ENCODE data around the gene IFITM5.
A peak's percentile ranks its signal among the peaks of the same experiment; 100 is the strongest.

Gene IFITM5

DNA sequence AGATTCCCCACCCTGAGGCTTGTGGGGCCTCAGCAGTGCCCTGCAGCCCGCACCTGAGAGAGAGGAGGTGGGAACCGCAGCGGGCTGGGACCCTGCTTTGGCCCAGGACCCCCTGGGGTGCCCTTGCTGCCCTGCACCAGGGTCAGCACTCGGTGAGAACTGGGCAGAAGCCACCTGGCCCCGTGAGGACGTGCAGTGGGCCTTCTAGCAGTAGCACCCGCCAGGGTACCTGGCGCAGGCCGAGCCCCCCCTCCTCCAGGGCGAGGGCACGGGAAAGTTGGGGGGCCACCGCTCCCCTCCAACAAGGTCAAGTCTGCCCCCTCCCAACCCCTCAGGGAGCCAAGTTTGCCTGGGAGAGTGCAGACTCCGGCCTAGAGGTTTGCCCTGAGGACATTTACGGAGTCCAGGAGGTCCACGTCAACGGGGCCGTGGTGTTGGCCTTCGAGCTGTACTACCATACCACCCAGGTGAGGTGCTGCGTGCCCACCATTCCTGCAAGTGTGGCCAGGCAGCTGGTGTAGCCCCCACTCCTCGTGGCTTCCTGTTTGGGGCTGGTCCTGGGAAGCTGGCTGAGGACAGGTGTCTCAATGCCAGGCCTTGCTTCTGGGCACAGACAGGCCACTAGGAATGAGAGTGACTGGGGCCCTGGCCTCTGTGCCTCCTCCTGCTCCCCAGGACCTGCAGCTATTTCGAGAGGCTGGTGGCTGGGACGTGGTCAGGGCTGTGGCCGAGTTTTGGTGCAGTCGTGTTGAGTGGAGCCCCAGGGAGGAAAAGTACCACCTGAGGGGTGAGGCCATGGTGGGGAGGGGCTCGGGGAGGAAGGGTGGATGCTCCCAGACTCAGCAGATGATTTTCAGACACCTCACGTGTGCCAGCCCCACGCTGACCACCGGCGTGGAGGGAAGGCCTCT, 6.9 kb downstream of the IFITM5 start:
- Mint-ChIP-seq H3K4me3 (no peak overlapping the region), H3K27me3 (ENCODE audit: low read depth) (no peaks in the 10 kb centered on the region), H3K4me1 (no peaks in the 10 kb centered on the region), H3K9me3 (no peaks in the 10 kb centered on the region), H3K27ac (no peak overlapping the region), H3K36me3 (ENCODE audit: low read depth) (no peaks in the 10 kb centered on the region)
- TF ChIP-seq CTCF (IDR thresholded peaks at IDR 0.05; ENCODE audit: unreplicated experiment in 3 of 3), result no peak

DNA sequence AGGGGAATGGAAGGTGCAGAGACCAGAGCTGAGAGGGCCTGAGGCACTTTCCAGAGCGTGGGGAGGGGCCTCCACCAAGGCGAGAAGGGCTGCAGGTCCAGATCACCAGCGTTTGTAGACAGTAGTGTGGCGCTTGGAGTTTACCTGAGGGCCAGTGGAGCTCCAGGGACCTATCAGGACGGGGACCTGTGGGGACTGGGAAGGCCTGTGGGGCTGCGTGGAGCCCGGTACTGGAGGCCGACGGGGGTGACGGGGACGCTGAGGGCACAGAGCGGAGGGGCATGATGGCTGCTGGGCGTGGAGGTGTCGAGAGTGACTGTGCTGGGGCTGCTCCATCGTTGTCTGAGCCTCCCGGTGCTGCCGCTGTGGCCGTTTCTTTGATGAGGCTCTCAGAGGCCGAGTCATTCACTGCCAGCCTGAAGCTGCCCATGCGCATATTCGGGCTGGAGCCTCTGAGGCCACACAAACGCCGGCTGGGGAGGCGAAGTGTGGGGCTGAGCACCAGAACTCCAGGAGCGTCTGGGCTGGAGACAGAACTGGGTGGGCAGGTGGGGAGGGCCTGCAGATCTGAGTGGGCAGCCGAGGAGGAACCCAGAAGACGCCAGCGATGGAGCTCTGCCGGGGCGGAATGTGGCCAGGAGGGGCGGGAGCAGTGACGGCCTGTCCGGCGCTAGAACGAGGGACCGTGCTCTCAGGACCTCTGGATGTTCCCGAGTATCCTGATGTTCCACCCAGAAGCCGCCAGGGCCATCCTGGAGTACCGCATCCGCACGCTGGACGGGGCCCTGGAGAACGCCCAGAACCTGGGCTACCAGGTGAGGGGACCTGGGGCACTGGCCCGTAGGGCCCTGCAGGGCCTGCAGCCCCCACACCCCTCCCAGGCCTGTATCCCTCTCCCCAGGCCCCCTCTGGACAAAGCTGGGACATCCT, 7.8 kb downstream of the IFITM5 start:
- no peak overlapping the region for H3K27ac Mint-ChIP-seq
- peaks cover 5% of the 10 kb centered on the region for H3K4me1 Mint-ChIP-seq
- H3K9me3 Mint-ChIP-seq, result no peaks in the 10 kb centered on the region
- H3K36me3 Mint-ChIP-seq (ENCODE audit: low read depth), result no peaks in the 10 kb centered on the region
- H3K4me3 Mint-ChIP-seq, result peak overlapping the region; percentile 7 to 67 (median 63)
- TF ChIP-seq CTCF (IDR thresholded peaks at IDR 0.05; ENCODE audit: unreplicated experiment in 3 of 3), result no peak
- peaks cover 5% of the 10 kb centered on the region for H3K27me3 Mint-ChIP-seq (ENCODE audit: low read depth)

GRCh38 chr11:290621-291231, 8.6 kb downstream of the IFITM5 start:
- no peak for TF ChIP-seq CTCF (IDR thresholded peaks at IDR 0.05; ENCODE audit: unreplicated experiment in 3 of 3)
- H3K36me3 Mint-ChIP-seq (ENCODE audit: low read depth), result no peaks in the 10 kb centered on the region
- H3K9me3 Mint-ChIP-seq, result no peaks in the 10 kb centered on the region
- no peak overlapping the region for H3K27ac Mint-ChIP-seq
- H3K4me1 Mint-ChIP-seq, result peaks cover 5% of the 10 kb centered on the region
- peak overlapping the region; percentile 63 to 82 (median 80) for H3K4me3 Mint-ChIP-seq
- H3K27me3 Mint-ChIP-seq (ENCODE audit: low read depth), result peaks cover 5% of the 10 kb centered on the region

- Mint-ChIP-seq H3K9me3 (no peaks in the 10 kb centered on the region), H3K27me3 (ENCODE audit: low read depth) (peaks cover 5% of the 10 kb centered on the region), H3K27ac (peak overlapping the region in 1 of 3 experiments; percentile 53), H3K4me3 (peak overlapping the region; percentile 80 to 83 (median 82)), H3K4me1 (peaks cover 5% of the 10 kb centered on the region), H3K36me3 (ENCODE audit: low read depth) (no peaks in the 10 kb centered on the region)
- TF ChIP-seq CTCF (IDR thresholded peaks at IDR 0.05; ENCODE audit: unreplicated experiment in 3 of 3), result no peak
These were observed 9.4 kb downstream of the IFITM5 start for GRCh38 chr11:289712-290620.

DNA sequence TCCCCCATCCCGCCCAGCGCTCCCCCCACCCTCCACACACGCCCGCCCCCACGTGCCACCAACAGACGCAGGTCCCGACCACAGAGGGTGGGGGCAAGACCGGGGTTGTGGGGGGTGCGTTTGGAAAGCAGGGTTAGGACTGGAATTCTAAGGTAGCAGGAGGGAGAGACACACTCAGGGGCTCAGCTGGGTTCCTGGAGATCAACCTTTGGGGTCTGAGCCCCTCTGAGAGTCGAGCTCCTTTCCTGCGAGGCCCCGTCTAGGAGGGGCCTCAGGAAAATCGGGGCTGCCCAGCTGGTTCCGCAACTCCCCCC, 10.0 kb downstream of the IFITM5 start:
- Mint-ChIP-seq H3K36me3 (ENCODE audit: low read depth) (no peaks in the 10 kb centered on the region), H3K9me3 (no peaks in the 10 kb centered on the region), H3K4me3 (peak overlapping the region; percentile 80 to 83 (median 82)), H3K4me1 (peaks cover 5% of the 10 kb centered on the region), H3K27me3 (ENCODE audit: low read depth) (peaks cover 5% of the 10 kb centered on the region), H3K27ac (no peak overlapping the region)
- TF ChIP-seq CTCF (IDR thresholded peaks at IDR 0.05; ENCODE audit: unreplicated experiment in 3 of 3), result no peak
